Epithelial cell of proximal tubule (primary cell): Measurements from ENCODE around the gene MEF2C. TPM values are rescaled to one million over a fixed set of nuclear protein-coding genes. Genes with fewer than 3 reads are reported as not detected.

Source experiments
- DNase-seq: peaks from one replicate; pipeline ENCODE4 v3.0.0-alpha.2; 2011; ENCODE audit warnings: low read depth
- H3K4me3 ChIP-seq: 2 replicates; pipeline ENCODE4 v1.5.1; 2011; ENCODE audit warnings: low read depth, mild to moderate bottlenecking, low read length
- total RNA-seq: library from RNA; depleted of rRNA; stranded (reverse); fragments of >200 nt; gene quantifications from 2 replicates; pipeline ENCODE4 v1.2.3, GENCODE V29; 2015
- TF ChIP-seq, protein P1 (sequence below): conservative IDR thresholded peaks from 2 replicates; pipeline ENCODE4 v1.5.1; 2012; ENCODE audit warnings: low read depth, mild to moderate bottlenecking, low read length

MEF2C gene
- total RNA-seq, 1 donor from 2014 or later = 6.3 TPM

DNA sequence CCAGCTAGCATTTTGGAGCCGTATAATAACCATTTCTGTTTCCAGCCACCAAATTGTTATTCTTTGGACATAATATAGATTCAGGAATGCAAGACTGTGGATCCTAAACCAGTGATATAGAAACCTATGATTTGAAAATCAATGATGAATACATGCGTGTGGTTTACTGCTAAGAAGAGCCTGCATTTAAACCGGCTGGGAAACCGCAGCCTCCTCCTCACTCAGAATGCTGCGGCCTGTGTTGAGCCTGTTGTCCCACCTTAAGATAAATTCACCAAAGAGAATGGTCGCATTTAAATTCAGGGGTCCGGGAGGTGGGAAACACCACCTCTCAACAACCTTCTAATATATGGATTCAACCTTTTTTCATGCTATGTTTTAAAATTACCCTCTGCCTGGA lies 148.0 kb downstream of the MEF2C start:
- H3K4me3 ChIP-seq = no peak overlapping the region
- TF ChIP-seq, protein P1, sequence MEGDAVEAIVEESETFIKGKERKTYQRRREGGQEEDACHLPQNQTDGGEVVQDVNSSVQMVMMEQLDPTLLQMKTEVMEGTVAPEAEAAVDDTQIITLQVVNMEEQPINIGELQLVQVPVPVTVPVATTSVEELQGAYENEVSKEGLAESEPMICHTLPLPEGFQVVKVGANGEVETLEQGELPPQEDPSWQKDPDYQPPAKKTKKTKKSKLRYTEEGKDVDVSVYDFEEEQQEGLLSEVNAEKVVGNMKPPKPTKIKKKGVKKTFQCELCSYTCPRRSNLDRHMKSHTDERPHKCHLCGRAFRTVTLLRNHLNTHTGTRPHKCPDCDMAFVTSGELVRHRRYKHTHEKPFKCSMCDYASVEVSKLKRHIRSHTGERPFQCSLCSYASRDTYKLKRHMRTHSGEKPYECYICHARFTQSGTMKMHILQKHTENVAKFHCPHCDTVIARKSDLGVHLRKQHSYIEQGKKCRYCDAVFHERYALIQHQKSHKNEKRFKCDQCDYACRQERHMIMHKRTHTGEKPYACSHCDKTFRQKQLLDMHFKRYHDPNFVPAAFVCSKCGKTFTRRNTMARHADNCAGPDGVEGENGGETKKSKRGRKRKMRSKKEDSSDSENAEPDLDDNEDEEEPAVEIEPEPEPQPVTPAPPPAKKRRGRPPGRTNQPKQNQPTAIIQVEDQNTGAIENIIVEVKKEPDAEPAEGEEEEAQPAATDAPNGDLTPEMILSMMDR = no peak
- DNase-seq = no peak

DNA sequence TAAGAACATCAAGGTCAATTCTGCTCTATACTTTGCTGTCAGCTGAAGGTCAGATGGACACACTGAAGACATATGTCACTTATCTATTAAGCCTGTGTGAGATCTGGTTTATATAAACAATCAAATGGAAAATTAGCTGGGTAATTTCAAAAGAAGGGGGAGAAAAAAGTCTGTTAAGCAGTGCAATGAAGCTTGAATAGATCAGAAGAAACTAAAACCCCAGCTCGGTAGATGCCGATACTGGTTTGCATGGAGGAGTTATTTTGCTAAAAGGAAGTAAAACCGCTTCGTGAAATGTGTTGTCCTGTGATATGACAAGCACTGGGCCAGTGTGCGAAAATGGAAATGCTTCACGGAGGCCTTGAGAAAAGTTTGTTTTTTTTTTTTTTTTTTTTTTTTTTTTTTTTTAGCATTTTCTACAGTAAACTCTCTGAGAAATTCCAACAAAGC lies 148.8 kb downstream of the MEF2C start:
- DNase-seq = no peak
- H3K4me3 ChIP-seq = no peak overlapping the region
- TF ChIP-seq, protein P1 = no peak

DNA sequence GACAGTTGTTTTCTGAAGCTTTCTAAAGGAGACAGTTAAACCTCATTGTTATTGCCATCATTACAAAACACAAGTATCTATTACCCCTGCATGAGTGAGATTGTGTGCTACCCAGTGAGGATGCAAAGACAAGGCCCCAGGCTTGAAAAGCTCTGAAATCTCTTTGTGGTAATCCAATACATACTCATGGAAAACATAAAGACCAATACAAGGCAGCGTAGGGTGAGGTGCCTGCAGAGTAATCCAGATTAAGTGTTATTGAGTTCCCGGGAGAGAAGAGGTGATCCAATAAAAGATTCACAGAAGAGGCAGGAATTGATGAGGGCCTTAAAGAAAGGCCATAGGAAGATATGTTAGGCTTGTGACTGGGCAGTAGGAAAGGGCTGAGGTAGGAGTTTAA lies 150.1 kb downstream of the MEF2C start:
- TF ChIP-seq, protein P1 = no peak
- no peak overlapping the region for H3K4me3 ChIP-seq
- DNase-seq = no peak

DNA sequence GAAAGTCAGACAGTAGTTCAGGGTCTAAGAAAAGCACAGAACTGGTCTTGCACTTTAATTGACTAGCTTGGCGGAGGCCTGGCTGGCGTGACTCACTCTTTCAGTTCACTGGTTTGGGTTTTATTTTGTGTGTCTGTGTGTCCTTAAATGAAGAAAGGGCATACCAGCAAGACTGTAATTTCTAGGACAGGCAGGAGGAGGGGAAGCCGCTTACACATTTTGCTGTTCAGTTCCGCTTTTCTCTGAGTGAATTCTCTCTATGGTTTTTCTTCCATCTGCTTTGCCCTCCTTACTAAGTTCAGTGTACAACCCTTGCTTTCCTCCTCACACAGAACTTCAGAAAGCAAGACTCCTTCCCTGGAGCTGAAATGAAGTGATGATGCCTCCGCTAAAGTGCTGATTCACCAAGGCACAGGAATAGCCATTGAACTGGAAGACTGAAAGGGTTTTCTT lies 150.8 kb downstream of the MEF2C start:
- TF ChIP-seq, protein P1 = no peak
- no peak for DNase-seq
- no peak overlapping the region for H3K4me3 ChIP-seq

DNA sequence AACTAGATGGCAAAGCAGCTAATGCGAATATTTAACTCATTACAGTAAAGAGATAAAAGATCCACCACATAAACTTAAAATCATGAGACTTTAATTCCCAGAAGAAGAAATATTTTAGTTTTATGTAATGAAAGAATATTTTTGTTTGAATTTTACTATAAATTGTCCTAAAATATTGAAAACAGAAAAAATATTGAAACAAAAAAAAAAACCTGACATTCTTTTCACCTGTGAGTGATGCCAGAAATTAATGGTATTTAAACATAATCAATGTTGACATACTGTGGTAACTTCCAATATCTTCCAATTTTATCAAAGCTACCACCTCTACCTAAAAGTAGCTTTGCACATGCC lies 153.2 kb downstream of the MEF2C start:
- H3K4me3 ChIP-seq = no peak overlapping the region

DNA sequence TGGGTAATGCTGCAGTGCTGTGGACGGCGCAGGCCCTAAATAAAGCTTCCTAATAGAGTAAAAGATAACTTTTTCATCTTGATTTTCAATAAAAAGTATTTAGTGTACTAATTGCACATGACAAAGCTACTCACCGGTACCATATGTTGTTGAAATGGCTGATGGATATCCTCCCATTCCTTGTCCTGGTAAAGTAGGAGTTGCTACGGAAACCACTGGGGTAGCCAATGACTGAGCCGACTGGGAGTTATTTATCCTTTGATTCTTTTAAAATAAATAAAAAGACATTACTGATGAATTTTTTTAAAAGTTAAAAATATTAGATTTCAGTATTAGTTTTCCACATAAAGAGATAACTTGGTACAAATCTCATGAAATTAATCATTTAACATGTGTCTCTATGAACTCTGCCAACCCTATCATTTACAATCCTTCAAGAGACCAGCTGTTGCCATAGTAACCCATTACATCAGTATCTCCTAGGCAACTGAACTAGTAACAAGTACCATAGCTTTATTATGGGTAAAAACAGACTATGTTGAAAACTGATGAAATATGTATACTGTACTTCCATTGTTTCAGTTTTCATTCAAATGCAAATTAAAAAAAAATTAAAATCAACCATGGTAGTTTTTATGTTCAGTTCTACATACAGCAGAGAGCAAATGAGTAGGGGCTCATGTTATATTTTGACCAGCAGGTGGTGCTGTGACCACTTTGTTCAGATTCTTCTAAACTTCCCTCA lies 153.7 kb downstream of the MEF2C start:
- no peak overlapping the region for H3K4me3 ChIP-seq
- no peak for DNase-seq
- TF ChIP-seq, protein P1 = peak; percentile 76

More for the DNA sequence above, 153.2 kb downstream of the MEF2C start:
- TF ChIP-seq, protein P1 = no peak
- no peak for DNase-seq
